ENCODE results near the gene SEC22A.
"Not testable (repeated sequence)": the region's sequence is repeated elsewhere in the genome, so short reads cannot be mapped to it uniquely, and the experiment has no call there.

SEC22A gene

DNA sequence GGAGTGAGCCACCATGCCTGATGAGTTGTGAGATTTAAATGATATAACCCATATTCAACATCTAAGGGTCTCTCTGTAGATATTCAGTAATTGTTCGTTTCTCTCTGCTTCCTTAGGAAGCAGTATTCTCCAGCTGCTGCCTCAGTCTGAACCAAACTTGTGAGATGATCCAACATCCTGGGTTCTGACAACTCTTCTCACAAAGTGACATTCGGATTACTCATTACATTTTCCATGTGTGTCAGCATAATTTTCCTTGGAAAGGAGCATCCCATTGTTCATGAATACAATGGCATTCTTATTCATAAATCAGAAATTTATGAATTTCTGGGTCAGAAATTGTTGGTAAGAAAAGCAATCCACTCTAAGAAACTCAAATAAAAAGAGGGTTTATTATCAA, 15.0 kb upstream of the SEC22A start:
- DNase-seq = peak; percentile 42

GRCh38 chr3:123188058-123188457, 13.7 kb upstream of the SEC22A start:
- DNase-seq = peak; percentile 14

DNA sequence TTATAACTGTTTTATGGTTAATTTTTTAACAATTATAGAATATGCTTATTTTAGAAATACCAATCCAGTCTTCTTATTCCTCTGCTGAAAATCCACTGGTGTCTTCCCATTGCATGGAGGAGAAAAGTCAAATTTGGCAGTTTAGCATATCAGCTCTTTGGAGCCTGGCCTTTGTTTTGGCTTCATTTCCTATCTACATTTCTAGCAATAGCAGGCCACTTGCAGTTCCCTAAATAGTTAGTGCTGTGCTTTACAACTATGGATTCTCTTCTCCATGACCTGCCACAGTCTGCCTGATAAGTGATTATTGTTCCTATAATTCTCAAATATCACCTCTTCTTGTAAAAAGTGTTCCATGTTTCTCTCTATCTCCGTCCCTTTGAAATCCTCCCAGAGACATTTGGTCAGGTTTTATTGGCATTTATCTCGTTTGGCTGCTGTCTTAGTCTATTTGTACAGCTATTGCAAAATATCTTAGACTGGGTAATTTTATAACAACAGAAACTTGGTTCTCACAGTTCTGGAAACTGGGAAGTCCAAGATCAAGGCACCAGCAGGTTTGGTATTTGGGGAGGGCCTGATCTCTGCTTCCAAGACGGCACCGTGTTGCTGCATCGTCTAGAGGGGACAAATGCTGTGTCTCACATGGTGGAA, 8.2 kb upstream of the SEC22A start:
- DNase-seq = no peak

DNA sequence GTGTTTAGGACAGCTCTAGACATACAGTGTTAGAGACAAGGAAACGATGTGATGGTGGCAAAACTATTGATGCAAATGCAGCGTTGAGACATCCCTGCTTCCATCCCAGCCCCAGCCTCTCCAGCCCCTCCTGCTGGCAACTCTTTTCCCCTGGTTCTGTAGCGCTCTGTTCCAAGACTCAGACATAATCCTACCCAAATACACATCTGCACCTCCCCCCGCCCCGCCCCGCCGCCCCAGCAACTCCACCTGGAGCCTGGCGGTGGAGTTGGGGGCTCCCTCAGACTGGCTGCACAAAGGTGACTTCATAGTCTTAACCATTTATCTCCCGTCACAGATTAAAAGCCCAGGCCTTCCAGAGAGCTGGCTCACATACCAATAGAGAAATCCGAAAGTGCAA, 7.2 kb upstream of the SEC22A start:
- peak; percentile 19 for DNase-seq

DNA sequence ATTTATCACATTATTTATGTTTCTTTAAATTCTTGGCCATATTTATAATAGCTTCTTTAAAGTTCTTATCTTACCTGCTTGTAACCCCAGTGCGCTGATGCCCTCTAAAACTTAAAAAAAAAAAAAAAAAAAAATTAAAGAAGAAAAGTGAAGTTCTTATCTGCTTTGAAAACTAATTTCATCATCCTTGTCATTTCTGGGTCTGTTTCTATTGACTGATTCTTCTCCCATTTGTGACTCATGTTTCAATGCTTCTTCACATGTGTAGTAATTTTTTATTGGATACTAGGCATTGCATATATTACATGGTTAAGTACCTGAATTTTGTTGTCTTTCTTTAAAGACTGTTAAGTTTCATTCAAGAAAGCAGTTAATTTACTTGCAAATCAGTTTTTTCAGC, 3.4 kb upstream of the SEC22A start:
- DNase-seq = no peak

GRCh38 chr3:123201223-123201556, 553 bp upstream of the SEC22A start:
- DNase-seq = no peak

DNA sequence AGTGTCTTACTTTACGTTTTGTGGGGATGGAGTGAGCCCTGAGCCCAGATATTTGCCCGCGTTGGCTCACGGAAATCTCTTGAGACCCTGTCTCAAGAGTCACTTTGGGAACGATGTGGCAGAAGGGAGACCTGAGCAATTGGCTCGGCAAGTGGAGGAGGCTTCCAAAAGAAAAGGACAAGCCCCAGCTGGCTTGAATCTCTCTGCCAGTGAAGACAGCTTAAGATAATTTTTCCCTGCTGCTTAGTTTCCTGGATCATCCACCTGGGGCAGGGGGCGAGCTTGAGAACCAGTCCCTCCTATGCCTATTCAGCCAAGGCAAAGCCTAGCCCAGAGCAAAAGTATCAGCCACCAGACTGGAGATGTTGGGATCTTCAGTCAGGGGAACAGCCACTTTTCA, 708 bp downstream of the SEC22A start:
- no peak for DNase-seq

- no peak for DNase-seq
Observed at GRCh38 chr3:123218990-123219389, 17.2 kb downstream of the SEC22A start.

DNA sequence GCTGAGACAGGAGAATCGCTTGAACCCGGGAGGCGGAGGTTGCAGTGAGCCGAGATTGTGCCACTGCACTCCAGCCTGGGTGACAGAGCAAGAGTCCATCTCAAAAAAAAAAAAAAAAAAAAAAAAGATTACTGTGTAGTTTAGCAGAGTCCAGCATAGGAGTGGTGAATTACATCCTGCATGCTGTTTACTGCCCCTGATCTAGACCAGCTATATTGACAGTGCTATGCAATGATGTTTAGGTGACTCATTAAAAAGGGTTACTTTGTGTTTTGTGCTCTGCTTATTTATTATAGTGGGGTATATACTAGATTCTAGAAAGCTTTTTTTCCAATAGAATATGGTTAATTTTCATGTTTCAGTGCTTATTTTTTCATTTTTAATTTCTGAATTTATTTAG, 19.6 kb downstream of the SEC22A start:
- DNase-seq = not testable (repeated sequence)

- DNase-seq = no peak
Observed at GRCh38 chr3:123225016-123225415, 23.3 kb downstream of the SEC22A start.

- DNase-seq = no peak
Observed at GRCh38 chr3:123226549-123226948, 24.8 kb downstream of the SEC22A start.

GRCh38 chr3:123229145-123229544, 27.4 kb downstream of the SEC22A start:
- no peak for DNase-seq

DNA sequence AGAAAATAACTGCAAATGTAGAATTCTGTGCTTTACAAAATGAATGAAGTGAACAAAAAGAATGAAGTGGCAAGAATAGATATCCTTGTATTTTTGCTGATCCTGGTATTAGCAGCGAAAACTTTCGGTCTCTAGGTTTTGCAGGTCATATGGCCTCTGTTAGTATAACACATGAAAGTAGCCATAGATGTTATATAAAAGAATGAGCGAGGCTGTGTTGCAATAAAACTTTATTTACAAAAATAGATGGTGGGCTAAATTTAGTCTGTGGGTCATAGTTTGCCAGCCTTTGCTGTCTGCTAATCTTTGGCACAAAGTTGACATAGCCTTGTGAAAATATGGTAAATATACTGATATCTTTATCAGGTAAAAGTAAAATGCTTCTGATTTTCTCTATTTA, 35.2 kb downstream of the SEC22A start:
- no peak for DNase-seq

GRCh38 chr3:123239186-123239585, 37.4 kb downstream of the SEC22A start:
- not testable (repeated sequence) for DNase-seq

DNA sequence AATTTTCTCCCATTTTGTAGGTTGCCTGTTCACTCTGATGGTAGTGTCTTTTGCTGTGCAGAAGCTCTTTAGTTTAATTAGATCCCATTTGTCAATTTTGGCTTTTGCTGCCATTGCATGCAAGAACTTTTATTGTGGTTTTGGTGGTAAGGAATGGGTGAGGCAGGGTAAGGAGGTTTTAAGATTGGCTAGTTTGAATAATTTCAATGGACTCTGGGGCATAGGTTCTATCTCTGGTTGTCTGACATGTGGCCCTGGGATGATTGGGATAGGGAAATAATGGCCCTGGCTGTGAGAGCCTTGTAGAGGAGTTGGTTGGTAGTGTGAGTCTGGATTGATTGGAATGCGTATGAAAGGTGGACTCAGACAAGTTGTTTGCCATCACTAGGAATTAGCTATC, 38.0 kb downstream of the SEC22A start:
- no peak for DNase-seq

GRCh38 chr3:123244128-123244527, 42.4 kb downstream of the SEC22A start:
- no peak for DNase-seq

DNA sequence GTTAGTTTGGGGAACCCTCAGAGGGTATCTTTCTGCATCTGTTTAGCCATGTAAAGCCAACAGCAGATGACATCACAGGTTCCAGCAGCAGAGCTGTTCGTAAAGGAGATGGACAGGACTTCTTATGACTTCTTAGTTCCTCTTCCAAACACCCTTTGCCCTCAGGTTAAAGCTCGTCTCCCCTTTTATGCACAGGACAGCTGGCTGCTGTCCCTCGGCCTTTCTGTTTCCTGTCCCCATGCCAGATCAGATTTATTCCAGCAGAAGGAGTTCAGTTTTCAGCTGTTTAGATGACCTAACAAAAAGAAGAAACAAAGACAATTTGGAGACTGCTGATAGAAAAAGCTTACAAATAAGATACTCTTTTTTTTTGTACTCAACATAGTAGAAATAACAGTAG, 45.1 kb downstream of the SEC22A start:
- DNase-seq = no peak

- no peak for DNase-seq
Observed at GRCh38 chr3:123256256-123256655, 54.5 kb downstream of the SEC22A start.

DNA sequence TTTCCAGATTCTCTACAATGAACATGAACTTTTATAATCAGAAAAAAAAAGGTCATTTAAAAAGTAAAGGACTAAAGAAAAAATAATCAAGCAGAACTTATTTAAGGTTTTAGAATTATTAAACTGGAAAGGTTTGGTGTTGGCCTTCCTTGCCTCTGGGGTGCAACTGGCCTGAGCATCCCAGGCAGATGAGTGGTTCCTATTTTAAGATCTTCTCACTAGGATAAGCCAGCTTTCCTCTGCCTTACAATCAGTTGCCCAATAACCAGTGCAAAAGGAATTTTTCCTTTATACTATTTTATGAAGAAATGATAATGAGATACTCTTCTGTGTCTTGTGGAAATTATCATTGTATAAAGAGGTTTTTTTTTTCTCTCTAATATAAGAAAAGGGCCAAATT, 56.6 kb downstream of the SEC22A start:
- no peak for DNase-seq

DNA sequence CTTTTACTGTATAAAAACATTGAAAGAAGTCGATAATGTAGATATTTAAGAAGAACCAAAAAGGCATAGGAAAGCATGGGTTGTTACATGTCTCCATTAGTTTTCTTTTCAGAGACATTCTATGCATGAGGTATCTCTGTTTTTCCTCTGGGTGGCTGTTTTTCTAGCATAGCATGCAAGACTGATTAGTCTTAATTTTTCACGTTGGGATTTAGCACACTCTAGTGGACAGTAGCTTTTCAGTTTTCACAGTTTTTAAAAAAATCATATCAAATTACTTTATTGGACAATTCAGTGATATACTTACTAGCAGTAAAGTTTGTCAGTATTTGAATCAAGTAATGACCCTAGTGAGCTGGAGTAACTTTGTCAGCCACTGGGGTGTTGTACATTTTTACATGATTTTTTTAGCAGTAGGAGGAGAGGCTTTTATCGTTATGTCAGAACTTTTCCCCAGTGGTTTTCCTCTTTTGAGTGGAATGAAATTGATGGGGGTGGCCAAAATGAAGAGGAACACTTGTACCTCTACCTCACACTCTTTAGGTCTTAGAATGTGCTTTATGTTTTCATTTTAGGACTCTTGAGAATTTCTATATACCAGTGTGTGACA, 57.2 kb downstream of the SEC22A start:
- peak; percentile 52 for DNase-seq

DNA sequence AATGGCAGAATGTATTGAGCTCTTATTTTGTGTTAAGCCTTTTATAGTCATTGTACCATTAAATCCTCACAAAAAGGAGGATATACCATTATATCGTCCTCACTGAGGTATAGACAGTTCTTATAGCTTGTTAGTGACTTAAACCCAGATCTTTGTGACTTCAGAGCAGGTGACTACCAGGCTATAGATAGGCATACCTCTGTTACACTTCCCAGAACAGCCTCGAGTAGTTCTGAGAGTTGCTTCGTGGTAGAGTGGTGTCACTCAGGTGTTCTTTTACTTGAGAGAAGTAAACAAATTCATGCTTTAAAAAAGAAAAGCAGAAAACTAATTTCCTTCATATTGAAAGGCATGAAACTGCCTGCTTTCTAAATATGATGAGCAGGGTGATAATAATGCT, 59.9 kb downstream of the SEC22A start:
- no peak for DNase-seq

- DNase-seq = no peak
Observed at GRCh38 chr3:123262226-123262625, 60.5 kb downstream of the SEC22A start.

- DNase-seq = no peak
Observed at GRCh38 chr3:123262868-123263267, 61.1 kb downstream of the SEC22A start.

GRCh38 chr3:123263941-123264340, 62.2 kb downstream of the SEC22A start:
- no peak for DNase-seq

GRCh38 chr3:123267821-123268220, 66.1 kb downstream of the SEC22A start:
- no peak for DNase-seq

Measured in fibroblast of skin of right biceps (primary cell).